Measurements from ENCODE around the gene PRDM16.

- TF ChIP-seq POLR2A (IDR thresholded peaks at IDR 0.05), result no peak
- TF ChIP-seq, protein P1, sequence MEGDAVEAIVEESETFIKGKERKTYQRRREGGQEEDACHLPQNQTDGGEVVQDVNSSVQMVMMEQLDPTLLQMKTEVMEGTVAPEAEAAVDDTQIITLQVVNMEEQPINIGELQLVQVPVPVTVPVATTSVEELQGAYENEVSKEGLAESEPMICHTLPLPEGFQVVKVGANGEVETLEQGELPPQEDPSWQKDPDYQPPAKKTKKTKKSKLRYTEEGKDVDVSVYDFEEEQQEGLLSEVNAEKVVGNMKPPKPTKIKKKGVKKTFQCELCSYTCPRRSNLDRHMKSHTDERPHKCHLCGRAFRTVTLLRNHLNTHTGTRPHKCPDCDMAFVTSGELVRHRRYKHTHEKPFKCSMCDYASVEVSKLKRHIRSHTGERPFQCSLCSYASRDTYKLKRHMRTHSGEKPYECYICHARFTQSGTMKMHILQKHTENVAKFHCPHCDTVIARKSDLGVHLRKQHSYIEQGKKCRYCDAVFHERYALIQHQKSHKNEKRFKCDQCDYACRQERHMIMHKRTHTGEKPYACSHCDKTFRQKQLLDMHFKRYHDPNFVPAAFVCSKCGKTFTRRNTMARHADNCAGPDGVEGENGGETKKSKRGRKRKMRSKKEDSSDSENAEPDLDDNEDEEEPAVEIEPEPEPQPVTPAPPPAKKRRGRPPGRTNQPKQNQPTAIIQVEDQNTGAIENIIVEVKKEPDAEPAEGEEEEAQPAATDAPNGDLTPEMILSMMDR (IDR thresholded peaks at IDR 0.05), result no peak
Measured at GRCh38 chr1:3249631-3250501, 180.9 kb downstream of the PRDM16 start.

Measured in uterus (tissue), 2 donors.